NCI-H1436 (cell line): ENCODE data around the gene BICRAL.
"Not testable (repeated sequence)": the region's sequence is repeated elsewhere in the genome, so short reads cannot be mapped to it uniquely, and the experiment has no call there.

Source experiments
- DNase-seq: peaks from one replicate; lab custom pipeline; 2025; lab: John Stamatoyannopoulos, UW

BICRAL gene

GRCh38 chr6:42898891-42899361, 117.1 kb downstream of the BICRAL start:
- peak; percentile 69 for DNase-seq

DNA sequence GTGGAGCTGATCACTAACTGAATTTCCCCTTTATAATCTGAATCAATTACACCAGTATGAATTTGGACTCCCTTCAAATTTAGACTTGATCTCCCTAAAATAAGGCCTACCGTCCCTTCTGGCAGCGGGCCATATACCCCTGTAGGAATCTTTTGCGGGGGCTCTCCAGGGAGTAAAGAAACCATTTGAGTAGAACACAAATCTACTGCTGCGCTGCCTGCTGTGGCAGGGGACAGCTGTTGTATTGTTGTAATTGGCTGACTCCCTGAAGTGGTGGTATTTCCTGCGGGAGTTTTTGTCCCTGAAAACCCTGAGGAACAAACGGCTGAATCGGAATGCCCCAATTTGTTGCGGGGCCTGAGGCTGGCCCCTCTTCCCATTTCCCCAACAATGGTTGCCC, 118.0 kb downstream of the BICRAL start:
- no peak for DNase-seq

- DNase-seq: peak; percentile 73
These were observed 119.7 kb downstream of the BICRAL start for GRCh38 chr6:42901538-42901957.

GRCh38 chr6:42902429-42903263, 120.8 kb downstream of the BICRAL start:
- DNase-seq: not testable (repeated sequence)

GRCh38 chr6:42904467-42904866, 122.6 kb downstream of the BICRAL start:
- no peak for DNase-seq

DNA sequence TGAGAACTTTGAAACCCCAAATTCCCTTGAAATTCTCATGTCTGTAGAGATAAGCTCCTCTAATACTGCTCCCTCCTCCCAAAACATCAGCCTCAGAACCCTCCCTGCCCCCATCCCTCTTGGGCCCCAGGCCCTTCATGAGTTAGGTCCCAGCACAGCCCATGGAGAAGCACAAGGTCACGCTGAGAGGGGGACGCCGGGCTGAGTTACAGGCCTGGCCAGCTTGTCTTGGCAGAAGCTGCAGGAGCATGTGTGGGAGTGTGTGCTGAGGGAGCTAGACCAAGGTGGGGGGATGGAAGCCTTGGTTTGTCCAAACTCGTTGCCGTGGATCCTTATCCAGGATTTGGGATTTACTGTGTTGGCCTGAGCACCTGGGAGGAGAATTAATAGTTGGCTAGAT, 125.5 kb downstream of the BICRAL start:
- no peak for DNase-seq

GRCh38 chr6:42909835-42910234, 128.0 kb downstream of the BICRAL start:
- no peak for DNase-seq

- DNase-seq: no peak
These were observed 129.5 kb downstream of the BICRAL start for GRCh38 chr6:42911171-42912021.

DNA sequence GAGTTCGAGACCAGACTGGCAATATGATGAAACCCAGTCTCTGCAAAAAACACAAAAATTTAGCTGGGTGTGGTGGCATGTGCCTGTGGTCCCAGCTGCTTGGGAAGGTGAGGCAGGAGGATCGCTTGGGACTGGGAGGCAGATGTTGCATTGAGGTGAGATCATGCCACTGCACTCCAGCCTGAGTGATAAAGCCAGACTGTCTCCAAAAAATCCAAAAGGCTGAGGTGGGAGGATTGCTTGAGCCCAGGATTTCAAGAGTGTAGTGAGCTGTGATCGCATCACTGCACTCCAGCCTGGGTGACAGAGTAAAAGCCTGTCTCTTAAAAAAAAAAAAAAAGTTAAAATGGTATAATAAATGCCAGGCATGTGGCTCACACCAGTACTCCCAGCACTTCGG, 132.7 kb downstream of the BICRAL start:
- DNase-seq: no peak

- DNase-seq: no peak
These were observed 133.9 kb downstream of the BICRAL start, which contains the start of gene PTCRA for GRCh38 chr6:42915732-42916131. Gene PTCRA (plus strand): TSS chr6:42916053. CDS start chr6:42916070, 17 bp downstream.

DNA sequence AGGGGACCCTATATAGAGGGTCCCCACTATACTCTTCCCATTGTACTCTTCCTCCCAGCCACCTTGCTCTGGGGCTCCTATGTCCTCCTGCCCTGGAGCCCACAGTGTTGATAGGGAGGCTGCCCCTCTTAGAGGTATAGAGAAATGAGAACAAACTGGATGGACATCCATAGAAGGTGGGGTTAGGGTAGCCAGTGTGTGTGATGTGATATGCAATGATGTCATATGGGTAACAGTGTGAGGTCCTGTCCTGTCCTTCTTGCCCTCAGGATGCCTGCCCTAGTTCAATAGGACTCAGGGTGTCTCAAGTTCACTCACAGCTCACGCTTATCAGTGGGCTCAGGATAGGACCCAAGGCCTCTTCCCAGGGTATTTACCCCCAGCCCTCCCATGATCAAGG, 134.4 kb downstream of the BICRAL start:
- no peak for DNase-seq
